SK-N-MC (cell line): Measurements from ENCODE around the gene CDH23.

ENCODE experiments used
- DNase-seq: peaks from one replicate; pipeline ENCODE4 v3.0.0-alpha.2; 2011; ENCODE audit warnings: low read depth, low spot score
- H3K27ac ChIP-seq: fragments of 200-600 bp; sonication (generic); 2 replicates; pipeline ENCODE4 v1.5.1; 2016; ENCODE audit warnings: mixed run types
- H3K36me3 ChIP-seq: fragments of 200-600 bp; sonication (generic); 2 replicates; pipeline ENCODE4 v1.6.1; 2017; ENCODE audit warnings: antibody characterized with exemption, low read length, mixed read lengths; ENCODE audit not compliant: insufficient read depth
- H3K4me3 ChIP-seq: fragments of 200-600 bp; sonication (generic); 2 replicates; pipeline ENCODE4 v1.5.1; 2016
- H3K9ac ChIP-seq: fragments of 200-600 bp; sonication (generic); 2 replicates; pipeline ENCODE4 v1.8.0; 2017; ENCODE audit warnings: mixed run types, mixed read lengths; ENCODE audit not compliant: insufficient read length
- H3K9me3 ChIP-seq: fragments of 200-600 bp; sonication (generic); 2 replicates; pipeline ENCODE4 v1.6.1; 2017; ENCODE audit warnings: low read depth, mild to moderate bottlenecking, antibody characterized with exemption, low read length, moderate library complexity, mixed read lengths
- EZH2 ChIP-seq: fragments of 200-600 bp; sonication (generic); IDR thresholded peaks from one replicate; pipeline ENCODE4 v1.6.1; 2017; ENCODE audit warnings: antibody characterized with exemption
- FOXP2 ChIP-seq: optimal IDR thresholded peaks from 2 replicates; pipeline ENCODE3; 2011; ENCODE audit warnings: mild to moderate bottlenecking, moderate library complexity; ENCODE audit not compliant: insufficient read depth; ENCODE audit errors: extremely low read length, control extremely low read depth
- POLR2AphosphoS5 ChIP-seq: IDR thresholded peaks from 2 replicates; pipeline ENCODE4 v1.6.1; 2012; ENCODE audit warnings: mild to moderate bottlenecking, low read depth, low read length, borderline replicate concordance

Gene CDH23

DNA sequence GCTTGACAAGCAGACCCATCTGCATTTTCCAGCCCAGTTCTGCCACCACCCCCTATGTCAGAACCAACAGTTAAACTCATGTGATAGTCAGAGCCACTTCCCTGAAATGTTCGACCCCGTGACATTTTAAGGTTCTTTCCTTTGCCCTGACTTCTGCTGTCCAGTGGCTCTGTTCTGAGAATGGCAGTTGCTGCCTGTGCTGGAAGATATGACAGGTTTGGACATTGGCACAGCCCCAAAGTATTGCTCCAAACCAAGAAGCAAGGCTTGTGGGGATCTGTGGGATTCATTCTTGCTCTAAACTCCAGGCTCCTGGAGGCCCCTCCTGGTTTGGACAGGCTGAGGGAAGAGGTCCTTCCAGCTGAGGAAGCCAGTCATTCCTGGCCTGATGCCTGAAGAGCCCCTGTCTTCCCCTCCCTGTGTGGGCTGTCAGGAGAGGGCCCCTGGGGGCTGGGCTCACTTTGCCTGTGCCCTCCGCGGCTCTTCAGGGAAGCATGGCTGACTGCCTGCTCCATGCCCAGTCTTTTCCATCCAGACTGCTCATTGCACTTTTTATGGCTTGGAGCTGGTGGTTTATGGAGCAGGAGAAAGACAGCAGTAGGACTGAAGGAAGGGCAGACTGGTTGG lies 138.0 kb downstream of the CDH23 start:
- Histone ChIP-seq H3K4me3 (no peak overlapping the region), H3K9me3 (no peaks in the 10 kb centered on the region), H3K9ac (no peak overlapping the region), H3K36me3 (no peaks in the 10 kb centered on the region), H3K27ac (no peak overlapping the region)
- no peak for DNase-seq
- TF ChIP-seq EZH2 (no peak), FOXP2 (no peak), POLR2AphosphoS5 (no peak)

DNA sequence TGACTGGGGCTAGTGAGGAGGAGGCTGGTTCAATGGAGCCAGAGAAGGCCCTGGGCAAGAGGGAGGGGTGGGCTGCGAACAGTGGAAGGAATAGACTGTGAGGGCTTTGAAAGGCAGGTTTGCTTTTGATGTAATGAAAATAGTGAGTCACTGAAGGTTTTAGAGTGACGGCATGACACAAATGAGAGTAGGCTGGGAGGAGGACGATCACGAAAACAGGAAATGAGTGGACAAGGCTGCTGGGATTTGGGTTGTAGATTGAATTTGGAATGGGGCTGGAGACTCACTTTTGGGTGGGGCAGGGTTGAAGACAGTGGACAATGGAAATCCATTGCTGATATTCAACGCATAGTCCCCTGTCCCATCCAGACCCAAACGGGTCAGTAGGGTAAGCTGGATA lies 139.6 kb downstream of the CDH23 start:
- no peak for DNase-seq

GRCh38 chr10:71537125-71537524 lies 140.4 kb downstream of the CDH23 start:
- Histone ChIP-seq H3K4me3 (no peak overlapping the region), H3K9ac (no peak overlapping the region), H3K36me3 (no peaks in the 10 kb centered on the region), H3K27ac (no peak overlapping the region), H3K9me3 (no peaks in the 10 kb centered on the region)
- TF ChIP-seq EZH2: no peak
- no peak for TF ChIP-seq FOXP2
- no peak for TF ChIP-seq POLR2AphosphoS5
- DNase-seq: no peak

More for the DNA sequence above, 139.6 kb downstream of the CDH23 start:
- TF ChIP-seq FOXP2 (no peak), POLR2AphosphoS5 (no peak), EZH2 (no peak)
- Histone ChIP-seq H3K4me3 (no peak overlapping the region), H3K27ac (no peak overlapping the region), H3K36me3 (no peaks in the 10 kb centered on the region), H3K9me3 (no peaks in the 10 kb centered on the region), H3K9ac (no peak overlapping the region)

- H3K4me3 ChIP-seq: no peak overlapping the region
- TF ChIP-seq EZH2 (no peak), POLR2AphosphoS5 (no peak), FOXP2 (no peak)
- DNase-seq: no peak
- H3K9me3 ChIP-seq: no peaks in the 10 kb centered on the region
- H3K27ac ChIP-seq: no peak overlapping the region
- no peak overlapping the region for H3K9ac ChIP-seq
- H3K36me3 ChIP-seq: no peaks in the 10 kb centered on the region
Observed at GRCh38 chr10:71537681-71538080, 141.0 kb downstream of the CDH23 start.

DNA sequence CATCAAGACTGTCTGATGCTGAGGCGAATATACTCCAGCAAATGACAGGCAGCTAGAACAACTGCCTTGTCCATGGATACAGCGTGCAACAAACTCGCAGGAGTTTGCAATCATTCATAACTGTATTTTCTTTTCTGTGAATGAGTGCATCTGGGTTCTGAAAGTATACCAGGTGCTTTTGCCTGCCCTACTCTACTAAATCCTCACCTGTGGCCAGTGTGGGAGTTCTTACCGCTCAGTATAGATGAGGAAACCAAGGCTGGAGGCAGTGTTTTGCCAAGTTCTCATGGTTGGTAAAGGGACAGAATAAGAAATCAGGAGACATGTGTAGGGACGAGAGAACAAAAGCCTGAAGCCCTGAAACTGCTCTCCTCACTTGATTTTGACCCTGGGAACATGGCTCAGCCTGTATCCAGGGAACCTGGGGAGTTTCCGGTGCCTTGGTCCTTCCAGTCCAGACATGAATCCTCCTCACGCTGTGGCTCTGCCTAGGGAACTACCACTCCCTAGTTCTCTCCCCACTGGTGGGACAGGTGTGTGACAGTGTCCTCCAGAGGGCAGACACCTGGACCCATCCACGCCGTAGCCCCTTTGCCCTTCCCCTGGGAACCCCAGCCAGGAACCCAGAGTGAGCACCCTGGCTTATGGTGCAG lies 142.0 kb downstream of the CDH23 start:
- TF ChIP-seq POLR2AphosphoS5 (no peak), EZH2 (no peak), FOXP2 (no peak)

DNA sequence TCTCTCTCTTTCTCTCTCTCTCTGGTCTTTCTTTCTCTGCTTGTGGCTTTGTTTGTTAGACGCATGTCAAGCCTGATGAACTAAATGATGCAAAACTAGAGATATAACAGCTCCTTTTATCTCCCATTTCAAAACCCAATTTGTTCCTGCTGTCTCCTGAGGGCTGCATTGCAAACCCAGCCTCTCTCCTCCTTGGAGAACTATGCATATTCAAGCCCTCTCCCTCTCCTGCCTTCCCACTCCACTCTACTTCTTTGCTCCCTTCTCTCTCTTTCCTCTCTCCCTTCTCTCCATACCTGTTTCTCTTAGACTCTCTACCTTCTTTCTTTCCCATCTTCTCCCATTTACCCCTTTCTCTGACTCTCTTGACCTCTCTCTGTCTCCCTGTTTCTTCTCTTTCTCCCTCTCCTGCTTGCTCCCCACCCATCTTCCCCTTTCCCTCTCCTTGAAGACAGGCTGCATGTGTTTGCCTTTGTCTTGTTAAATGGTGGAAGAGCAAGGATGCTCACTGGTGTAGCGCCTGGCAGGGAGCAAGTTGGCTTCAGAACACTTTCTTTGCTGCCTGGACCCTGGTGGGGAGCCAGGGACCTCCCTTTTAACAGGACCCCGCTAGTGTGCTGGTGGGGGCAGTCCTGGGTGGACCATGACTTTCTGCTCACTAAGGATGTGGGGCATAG lies 142.9 kb downstream of the CDH23 start:
- Histone ChIP-seq H3K36me3 (no peaks in the 10 kb centered on the region), H3K9me3 (no peaks in the 10 kb centered on the region), H3K27ac (no peak overlapping the region), H3K4me3 (no peak overlapping the region), H3K9ac (no peak overlapping the region)
- no peak for TF ChIP-seq FOXP2
- no peak for TF ChIP-seq EZH2
- no peak for TF ChIP-seq POLR2AphosphoS5
- no peak for DNase-seq

More for the DNA sequence above, 142.0 kb downstream of the CDH23 start:
- DNase-seq: no peak
- Histone ChIP-seq H3K9ac (no peak overlapping the region), H3K4me3 (no peak overlapping the region), H3K27ac (no peak overlapping the region), H3K36me3 (no peaks in the 10 kb centered on the region), H3K9me3 (no peaks in the 10 kb centered on the region)

- no peak for TF ChIP-seq POLR2AphosphoS5
- no peak for TF ChIP-seq EZH2
- TF ChIP-seq FOXP2: no peak
- no peak for DNase-seq
- H3K36me3 ChIP-seq: no peaks in the 10 kb centered on the region
- H3K9me3 ChIP-seq: no peaks in the 10 kb centered on the region
- no peak overlapping the region for H3K9ac ChIP-seq
- no peak overlapping the region for H3K27ac ChIP-seq
- no peak overlapping the region for H3K4me3 ChIP-seq
Observed at GRCh38 chr10:71542478-71542877, 145.8 kb downstream of the CDH23 start.

DNA sequence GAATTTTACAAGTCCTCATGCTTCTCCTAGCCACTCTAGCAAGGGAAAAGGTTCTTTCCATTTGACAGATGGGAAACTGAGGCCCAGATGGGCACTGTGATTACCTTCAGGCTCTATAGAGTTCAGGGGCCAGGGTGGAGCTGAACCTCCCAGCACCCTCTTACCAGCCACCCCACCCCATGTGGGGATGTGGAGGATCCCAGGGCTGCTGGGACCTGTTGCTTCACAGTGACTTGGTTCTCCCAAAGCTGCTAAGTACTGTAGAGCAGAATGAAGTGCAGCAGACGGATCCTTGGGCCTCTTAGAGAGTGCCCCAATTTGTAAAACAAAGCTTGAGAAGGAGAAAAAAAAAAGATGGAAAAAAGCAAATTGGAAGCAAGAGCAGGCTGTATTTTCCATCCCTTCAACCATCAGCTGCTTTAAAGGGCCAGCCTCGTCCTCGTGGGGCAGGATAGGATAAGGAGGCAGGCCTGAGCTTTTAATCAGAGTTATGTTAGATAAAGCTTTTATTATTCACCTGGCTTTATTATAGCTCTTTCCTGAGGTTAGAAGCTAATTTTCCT lies 147.0 kb downstream of the CDH23 start:
- no peak overlapping the region for H3K9ac ChIP-seq
- no peak for TF ChIP-seq POLR2AphosphoS5
- no peak for TF ChIP-seq EZH2
- TF ChIP-seq FOXP2: no peak
- H3K9me3 ChIP-seq: no peaks in the 10 kb centered on the region
- no peaks in the 10 kb centered on the region for H3K36me3 ChIP-seq
- no peak overlapping the region for H3K27ac ChIP-seq
- no peak overlapping the region for H3K4me3 ChIP-seq
- DNase-seq: no peak

GRCh38 chr10:71545001-71545400 lies 148.3 kb downstream of the CDH23 start:
- Histone ChIP-seq H3K27ac (no peak overlapping the region), H3K9ac (no peak overlapping the region), H3K4me3 (no peak overlapping the region), H3K9me3 (no peaks in the 10 kb centered on the region), H3K36me3 (no peaks in the 10 kb centered on the region)
- DNase-seq: no peak
- TF ChIP-seq EZH2 (no peak), POLR2AphosphoS5 (no peak), FOXP2 (no peak)
